Mucosa of descending colon (tissue), 3 donors: Measurements from ENCODE around the gene UGT1A6. TPM values are rescaled to one million over a fixed set of nuclear protein-coding genes. Genes with fewer than 3 reads are reported as not detected.

Experiments used
- ATAC-seq: fragments of 200-7000 bp; cut with Tn5 transposase; one replicate; pipeline ENCODE4 v1.9.1; 2020; ENCODE audit warnings: mild to moderate bottlenecking, moderate library complexity
- DNase-seq, 3 donors: peaks; one replicate each; pipeline ENCODE4 v3.0.0-alpha.2; 2020
- H3K36me3 ChIP-seq: fragments of 200-600 bp; one replicate; pipeline ENCODE4 v1.8.0; 2021; ENCODE audit warnings: low read depth, mild to moderate bottlenecking
- H3K4me1 ChIP-seq: fragments of 200-600 bp; one replicate; pipeline ENCODE4 v1.8.0; 2021; ENCODE audit warnings: low read depth, mild to moderate bottlenecking
- H3K4me3 ChIP-seq: fragments of 200-600 bp; one replicate; pipeline ENCODE4 v1.8.0; 2021; ENCODE audit warnings: mild to moderate bottlenecking
- H3K9me3 ChIP-seq: fragments of 200-600 bp; one replicate; pipeline ENCODE4 v1.8.0; 2021; ENCODE audit warnings: mild to moderate bottlenecking
- CTCF ChIP-seq: fragments of 200-600 bp; IDR thresholded peaks from one replicate; pipeline ENCODE4 v1.8.0; 2022; ENCODE audit warnings: antibody characterized with exemption, mild to moderate bottlenecking
- intact Hi-C, 2 donors: fragments of 100-400 bp; cut with DNase I in 1 of 2; cut with micrococcal nuclease in 1 of 2; formaldehyde crosslinking; loops; one replicate each; pipeline versions ENCODE4 v1.11.0 to v1.11.1; 2022; cut with DNase I, micrococcal nuclease
- total RNA-seq, 3 donors: library from RNA; stranded (reverse); fragmentation: NEBNext Ultra II Directional in 2 of 3; extraction: Animal tissue kit (Norgen Biotek cat#: 25700) in 2 of 3; gene quantifications; one replicate each; pipeline versions ENCODE4 v1.2.1 to v1.2.4, GENCODE V29; 2021 to 2023
- donor health status: DM: no; HTN: no; CAD: no; lungs with moderate emphysema.
- donor health status: DM: no; HTN: no; CAD: no.
- donor health status: DM: no; HTN: yes; CAD: no.

Gene UGT1A6
- total RNA-seq, 3 donors from 2014 or later: 8.5 to 19.3 (median 8.7) TPM

GRCh38 chr2:233821196-233821595 lies 128.5 kb downstream of the UGT1A6 start:
- DNase-seq: no peak
- no peak for TF ChIP-seq CTCF

GRCh38 chr2:233821709-233822100 lies 129.0 kb downstream of the UGT1A6 start:
- no peak for DNase-seq
- no peak for ATAC-seq
- intact Hi-C loops: no loop called here
- no peaks in the 10 kb centered on the region for H3K9me3 ChIP-seq
- no peaks in the 10 kb centered on the region for H3K4me1 ChIP-seq
- H3K36me3 ChIP-seq: no peaks in the 10 kb centered on the region
- no peak overlapping the region for H3K4me3 ChIP-seq
- TF ChIP-seq CTCF: no peak

More at GRCh38 chr2:233821196-233821595, 128.5 kb downstream of the UGT1A6 start:
- Histone ChIP-seq H3K36me3 (no peaks in the 10 kb centered on the region), H3K9me3 (no peaks in the 10 kb centered on the region), H3K4me1 (no peaks in the 10 kb centered on the region), H3K4me3 (no peak overlapping the region)
- ATAC-seq: no peak
- intact Hi-C loops: no loop called here

- Histone ChIP-seq H3K4me3 (no peak overlapping the region), H3K36me3 (no peaks in the 10 kb centered on the region), H3K4me1 (no peaks in the 10 kb centered on the region), H3K9me3 (no peaks in the 10 kb centered on the region)
- DNase-seq: no peak
- ATAC-seq: no peak
- TF ChIP-seq CTCF: no peak
- intact Hi-C loops: no loop called here
These were observed 129.5 kb downstream of the UGT1A6 start for GRCh38 chr2:233822101-233822771.

Other genes with a start within 250 kb of the UGT1A6 start
- gene USP40, start 126.1 kb upstream of the UGT1A6 start, total RNA-seq: 10 to 100 TPM; 30.6 to 32.7 (median 31.2) TPM
- 10 to 100 TPM in 2 of 3 donors, 1 to 10 TPM in 1; 7.4 to 34.2 (median 12.2) TPM for gene UGT1A8, start 75.3 kb upstream of the UGT1A6 start, total RNA-seq
- gene UGT1A10, start 56.4 kb upstream of the UGT1A6 start, total RNA-seq: 100 to 1,000 TPM in 1 of 3 donors, 10 to 100 TPM in 2; 42.0 to 116 (median 43.9) TPM
- 10 to 100 TPM in 1 of 3 donors, 1 to 10 TPM in 2; 3.6 to 11.4 (median 4.0) TPM for gene UGT1A9, start 21.0 kb upstream of the UGT1A6 start, total RNA-seq
- gene UGT1A7, start 11.0 kb upstream of the UGT1A6 start, total RNA-seq: 10 to 100 TPM in 1 of 3 donors, 1 to 10 TPM in 2; 5.4 to 19.5 (median 5.9) TPM
- gene UGT1A5, start 20.0 kb downstream of the UGT1A6 start, total RNA-seq: 1 to 10 TPM; 2.1 to 6.5 (median 2.4) TPM
- gene UGT1A4, start 25.8 kb downstream of the UGT1A6 start, total RNA-seq: 1 to 10 TPM; 2.4 to 7.0 (median 2.9) TPM
- 1 to 10 TPM; 2.6 to 4.7 (median 2.7) TPM for gene UGT1A3, start 36.2 kb downstream of the UGT1A6 start, total RNA-seq
- gene UGT1A1, start 67.4 kb downstream of the UGT1A6 start, total RNA-seq: 1 to 10 TPM; 4.0 to 7.0 (median 4.9) TPM
- gene MROH2A, start 85.4 kb downstream of the UGT1A6 start, total RNA-seq: under 1 TPM in 1 of 3 donors, not detected in 2; 0.20 TPM
- gene HJURP, start 161.6 kb downstream of the UGT1A6 start, total RNA-seq: 1 to 10 TPM; 1.7 to 9.8 (median 3.6) TPM
- not detected for gene TRPM8, start 224.5 kb downstream of the UGT1A6 start, total RNA-seq